ENCODE measurements around the gene NTM.

GRCh38 chr11:131599285-131599684, 228.9 kb downstream of the NTM start:
- no peak for TF ChIP-seq CTCF (conservative IDR thresholded peaks at IDR 0.05 in 1 of 2, IDR thresholded peaks at IDR 0.05 in 1 of 2; ENCODE audit: low read depth in 1 of 2, low read length in 2 of 2)
- no peak for TF ChIP-seq EZH2 (IDR thresholded peaks at IDR 0.05; ENCODE audit: low read length, missing control alignments)
